Skeletal muscle cell (primary cell): ENCODE results near the gene MYLK4.

Experiments used
- DNase-seq: peaks from one replicate; pipeline ENCODE4 v3.0.0-alpha.2; 2010; ENCODE audit warnings: low read depth
- H3K4me3 ChIP-seq: 2 replicates; pipeline ENCODE4 v1.5.1; 2011; ENCODE audit warnings: low read depth, mild to moderate bottlenecking, control low read depth, low read length, moderate library complexity

Gene MYLK4

GRCh38 chr6:2740581-2740980 is 10.1 kb downstream of the MYLK4 start:
- no peak overlapping the region for H3K4me3 ChIP-seq
- no peak for DNase-seq

GRCh38 chr6:2739335-2739734 is 11.4 kb downstream of the MYLK4 start:
- peak; percentile 29 for DNase-seq
- H3K4me3 ChIP-seq, result no peak overlapping the region

- no peak overlapping the region for H3K4me3 ChIP-seq
- DNase-seq, result no peak
Observed at GRCh38 chr6:2738373-2738979, 12.2 kb downstream of the MYLK4 start.

GRCh38 chr6:2737885-2738284 is 12.8 kb downstream of the MYLK4 start:
- no peak for DNase-seq
- no peak overlapping the region for H3K4me3 ChIP-seq

GRCh38 chr6:2734488-2735166 is 16.1 kb downstream of the MYLK4 start:
- DNase-seq, result no peak
- H3K4me3 ChIP-seq, result no peak overlapping the region

GRCh38 chr6:2733736-2734480 is 16.8 kb downstream of the MYLK4 start:
- no peak overlapping the region for H3K4me3 ChIP-seq
- no peak for DNase-seq

- no peak for DNase-seq
- no peak overlapping the region for H3K4me3 ChIP-seq
Observed at GRCh38 chr6:2733324-2733723, 17.4 kb downstream of the MYLK4 start.

- H3K4me3 ChIP-seq, result no peak overlapping the region
- no peak for DNase-seq
Observed at GRCh38 chr6:2732503-2733089, 18.1 kb downstream of the MYLK4 start.

GRCh38 chr6:2731281-2731909 is 19.3 kb downstream of the MYLK4 start:
- no peak for DNase-seq
- no peak overlapping the region for H3K4me3 ChIP-seq

GRCh38 chr6:2730353-2731107 is 20.2 kb downstream of the MYLK4 start:
- no peak for DNase-seq
- no peak overlapping the region for H3K4me3 ChIP-seq

- DNase-seq, result no peak
- H3K4me3 ChIP-seq, result no peak overlapping the region
Observed at GRCh38 chr6:2729921-2730320, 20.8 kb downstream of the MYLK4 start.

GRCh38 chr6:2725999-2726567 is 24.6 kb downstream of the MYLK4 start:
- DNase-seq, result peak; percentile 53
- H3K4me3 ChIP-seq, result no peak overlapping the region

- H3K4me3 ChIP-seq, result no peak overlapping the region
- DNase-seq, result no peak
Observed at GRCh38 chr6:2725364-2725988, 25.2 kb downstream of the MYLK4 start.

- H3K4me3 ChIP-seq, result no peak overlapping the region
- DNase-seq, result no peak
Observed at GRCh38 chr6:2721219-2721618, 29.5 kb downstream of the MYLK4 start.

- DNase-seq, result no peak
- no peak overlapping the region for H3K4me3 ChIP-seq
Observed at GRCh38 chr6:2719093-2719455, 31.6 kb downstream of the MYLK4 start.

- DNase-seq, result no peak
- H3K4me3 ChIP-seq, result no peak overlapping the region
Observed at GRCh38 chr6:2718334-2719092, 32.2 kb downstream of the MYLK4 start.

GRCh38 chr6:2716936-2717700 is 33.6 kb downstream of the MYLK4 start:
- DNase-seq, result no peak
- H3K4me3 ChIP-seq, result no peak overlapping the region
